Glutamatergic neuron (in vitro differentiated cells): ENCODE measurements around the gene LAMB1. TPM values are rescaled to one million over a fixed set of nuclear protein-coding genes. Genes with fewer than 3 reads are reported as not detected.

ENCODE experiments used
- DNase-seq: peaks from one replicate; pipeline ENCODE4 v3.0.0; 2022
- H3K27ac Mint-ChIP-seq: one replicate; pipeline ENCODE4 v1.8.0; 2020; ENCODE audit warnings: mild to moderate bottlenecking, mixed read lengths, inconsistent platforms; ENCODE audit not compliant: unreplicated experiment
- H3K27me3 Mint-ChIP-seq: one replicate; pipeline ENCODE4 v1.8.0; 2020; ENCODE audit warnings: mild to moderate bottlenecking, moderate library complexity, mixed read lengths, inconsistent platforms; ENCODE audit not compliant: unreplicated experiment
- H3K36me3 Mint-ChIP-seq: one replicate; pipeline ENCODE4 v1.8.0; 2020; ENCODE audit warnings: mild to moderate bottlenecking, mixed read lengths, inconsistent platforms; ENCODE audit not compliant: unreplicated experiment
- H3K4me1 Mint-ChIP-seq: one replicate; pipeline ENCODE4 v1.8.0; 2020; ENCODE audit warnings: mild to moderate bottlenecking, low read depth, mixed read lengths, inconsistent platforms; ENCODE audit not compliant: unreplicated experiment
- H3K4me3 Mint-ChIP-seq: one replicate; pipeline ENCODE4 v1.8.0; 2020; ENCODE audit warnings: mild to moderate bottlenecking, mixed read lengths, inconsistent platforms; ENCODE audit not compliant: unreplicated experiment
- H3K9me3 Mint-ChIP-seq: one replicate; pipeline ENCODE4 v1.8.0; 2020; ENCODE audit warnings: mild to moderate bottlenecking, moderate library complexity, mixed read lengths, inconsistent platforms; ENCODE audit not compliant: unreplicated experiment
- total RNA-seq: library from RNA; stranded (reverse); fragmentation: NEBNext Ultra II Directional; extraction: Animal tissue kit (Norgen Biotek cat#: 25700); gene quantifications from one replicate; pipeline ENCODE4 v1.2.1, GENCODE V29; 2021; ENCODE audit not compliant: unreplicated experiment
- TF ChIP-seq, protein P1 (sequence below): fragments of 200-600 bp; sonication (generic); IDR thresholded peaks from one replicate; pipeline ENCODE4 v1.5.0; 2021; ENCODE audit not compliant: partially characterized antibody, unreplicated experiment

LAMB1 gene
- total RNA-seq, 1 donor from 2014 or later: 326 TPM

DNA sequence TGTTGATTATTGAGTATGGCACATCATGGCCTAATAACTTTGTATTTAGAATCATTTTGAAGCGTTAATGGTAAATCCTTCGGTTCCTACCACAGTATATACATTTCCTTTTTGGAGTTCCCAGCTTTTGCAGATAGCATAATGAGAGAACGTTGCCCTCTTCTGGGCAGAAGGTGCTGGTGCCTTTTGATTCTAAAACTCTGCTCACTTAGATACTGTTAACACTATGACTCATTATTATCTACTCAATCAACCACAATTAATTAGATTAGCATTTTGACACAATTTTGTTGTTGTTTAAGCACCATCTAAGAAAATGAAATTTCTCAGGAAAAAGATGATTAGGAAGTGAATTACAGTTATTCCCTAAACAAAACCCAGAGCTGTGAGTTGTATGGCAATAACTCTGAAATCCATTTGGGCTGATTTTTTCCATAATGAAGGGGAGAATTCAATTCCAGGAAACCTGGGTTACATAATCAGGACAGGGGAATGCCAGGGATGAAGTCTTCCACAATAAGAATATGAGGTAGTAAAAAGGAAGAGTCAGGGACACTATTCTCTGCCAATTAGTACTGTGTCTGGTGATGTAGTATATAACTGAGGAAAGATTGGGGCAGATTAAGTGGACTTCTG, 123.4 kb downstream of the LAMB1 start:
- peak; percentile 40 for DNase-seq
- TF ChIP-seq, protein P1, sequence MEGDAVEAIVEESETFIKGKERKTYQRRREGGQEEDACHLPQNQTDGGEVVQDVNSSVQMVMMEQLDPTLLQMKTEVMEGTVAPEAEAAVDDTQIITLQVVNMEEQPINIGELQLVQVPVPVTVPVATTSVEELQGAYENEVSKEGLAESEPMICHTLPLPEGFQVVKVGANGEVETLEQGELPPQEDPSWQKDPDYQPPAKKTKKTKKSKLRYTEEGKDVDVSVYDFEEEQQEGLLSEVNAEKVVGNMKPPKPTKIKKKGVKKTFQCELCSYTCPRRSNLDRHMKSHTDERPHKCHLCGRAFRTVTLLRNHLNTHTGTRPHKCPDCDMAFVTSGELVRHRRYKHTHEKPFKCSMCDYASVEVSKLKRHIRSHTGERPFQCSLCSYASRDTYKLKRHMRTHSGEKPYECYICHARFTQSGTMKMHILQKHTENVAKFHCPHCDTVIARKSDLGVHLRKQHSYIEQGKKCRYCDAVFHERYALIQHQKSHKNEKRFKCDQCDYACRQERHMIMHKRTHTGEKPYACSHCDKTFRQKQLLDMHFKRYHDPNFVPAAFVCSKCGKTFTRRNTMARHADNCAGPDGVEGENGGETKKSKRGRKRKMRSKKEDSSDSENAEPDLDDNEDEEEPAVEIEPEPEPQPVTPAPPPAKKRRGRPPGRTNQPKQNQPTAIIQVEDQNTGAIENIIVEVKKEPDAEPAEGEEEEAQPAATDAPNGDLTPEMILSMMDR: peak; percentile 73
- Mint-ChIP-seq H3K27ac (no peak overlapping the region), H3K4me1 (no peaks in the 10 kb centered on the region), H3K4me3 (no peak overlapping the region), H3K9me3 (no peaks in the 10 kb centered on the region), H3K27me3 (no peaks in the 10 kb centered on the region), H3K36me3 (no peaks in the 10 kb centered on the region)

DNA sequence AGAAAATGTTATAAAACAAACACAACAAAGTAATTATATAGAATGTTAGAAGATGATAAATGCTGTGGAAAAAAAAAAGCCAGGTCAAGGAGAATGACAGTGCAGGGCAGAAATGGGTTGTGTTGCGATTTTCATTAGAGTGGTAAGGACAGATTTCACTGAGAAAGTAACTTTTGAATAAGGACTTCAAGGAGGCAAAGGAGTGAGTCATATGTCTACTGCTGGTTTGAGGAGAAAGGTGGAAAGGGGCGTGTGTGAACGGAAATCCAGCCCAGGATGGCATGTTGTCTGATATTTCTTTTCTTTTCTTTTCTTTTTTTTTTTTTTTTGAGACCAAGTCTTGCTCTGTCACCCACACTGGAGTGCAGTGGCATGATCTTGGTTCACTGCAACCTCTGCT, 124.3 kb downstream of the LAMB1 start:
- Mint-ChIP-seq H3K27ac (no peak overlapping the region), H3K36me3 (no peaks in the 10 kb centered on the region), H3K4me1 (no peaks in the 10 kb centered on the region), H3K27me3 (no peaks in the 10 kb centered on the region), H3K4me3 (no peak overlapping the region), H3K9me3 (no peaks in the 10 kb centered on the region)
- TF ChIP-seq, protein P1: no peak
- no peak for DNase-seq

DNA sequence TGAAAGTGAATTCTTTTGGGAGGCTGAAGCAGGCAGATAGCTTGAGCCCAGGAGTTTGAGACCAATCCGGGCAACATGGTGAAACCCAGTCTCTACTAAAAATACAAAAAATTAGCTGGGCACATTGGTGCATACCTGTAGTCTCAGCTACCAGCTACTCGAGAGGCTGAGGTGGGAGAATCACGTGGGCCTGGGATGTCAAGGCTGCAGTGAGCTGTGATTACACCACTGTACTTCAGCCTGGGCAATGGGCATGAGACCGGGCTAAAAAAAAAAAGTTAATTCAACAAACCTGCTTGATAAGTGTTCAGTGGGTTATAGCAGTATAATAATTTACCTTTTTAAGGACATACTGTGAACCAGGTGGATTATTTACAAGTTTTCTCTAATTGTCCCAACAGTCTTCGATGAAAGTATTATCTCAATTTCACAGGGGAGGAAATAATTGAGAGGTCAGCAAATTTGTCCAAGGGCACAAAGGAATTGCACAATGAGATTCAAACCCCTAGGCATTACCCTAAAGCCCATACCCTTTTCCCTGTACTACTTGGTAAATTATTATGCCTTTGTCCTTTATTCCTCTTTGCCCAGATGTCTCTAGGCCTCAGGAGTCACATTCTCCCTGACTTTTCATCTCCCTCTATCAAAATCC, 125.1 kb downstream of the LAMB1 start:
- Mint-ChIP-seq H3K9me3 (no peaks in the 10 kb centered on the region), H3K4me1 (no peaks in the 10 kb centered on the region), H3K36me3 (no peaks in the 10 kb centered on the region), H3K27me3 (no peaks in the 10 kb centered on the region), H3K27ac (no peak overlapping the region), H3K4me3 (no peak overlapping the region)
- DNase-seq: no peak
- TF ChIP-seq, protein P1: no peak

DNA sequence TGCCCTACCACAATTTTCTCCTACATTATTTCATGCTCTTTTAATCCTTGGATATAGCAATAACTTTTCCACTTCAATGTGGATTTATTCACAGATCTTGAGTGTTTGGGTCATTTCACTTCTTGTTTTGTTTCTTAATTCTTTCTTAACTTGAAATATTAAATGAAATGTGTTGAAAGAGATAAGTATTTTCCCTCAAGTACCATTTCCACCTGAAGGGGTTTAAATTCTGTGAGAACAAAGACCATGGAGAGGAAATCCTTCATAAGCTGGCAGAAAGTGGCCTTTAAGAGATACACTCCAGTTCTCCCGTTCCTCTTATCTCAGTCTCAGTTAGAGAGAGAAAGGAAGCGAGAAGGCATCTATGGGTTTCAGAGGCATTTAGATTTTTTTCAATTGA, 126.0 kb downstream of the LAMB1 start:
- H3K4me3 Mint-ChIP-seq: no peak overlapping the region
- no peak for DNase-seq
- no peaks in the 10 kb centered on the region for H3K4me1 Mint-ChIP-seq
- no peaks in the 10 kb centered on the region for H3K27me3 Mint-ChIP-seq
- no peaks in the 10 kb centered on the region for H3K9me3 Mint-ChIP-seq
- H3K27ac Mint-ChIP-seq: no peak overlapping the region
- TF ChIP-seq, protein P1: no peak
- no peaks in the 10 kb centered on the region for H3K36me3 Mint-ChIP-seq

DNA sequence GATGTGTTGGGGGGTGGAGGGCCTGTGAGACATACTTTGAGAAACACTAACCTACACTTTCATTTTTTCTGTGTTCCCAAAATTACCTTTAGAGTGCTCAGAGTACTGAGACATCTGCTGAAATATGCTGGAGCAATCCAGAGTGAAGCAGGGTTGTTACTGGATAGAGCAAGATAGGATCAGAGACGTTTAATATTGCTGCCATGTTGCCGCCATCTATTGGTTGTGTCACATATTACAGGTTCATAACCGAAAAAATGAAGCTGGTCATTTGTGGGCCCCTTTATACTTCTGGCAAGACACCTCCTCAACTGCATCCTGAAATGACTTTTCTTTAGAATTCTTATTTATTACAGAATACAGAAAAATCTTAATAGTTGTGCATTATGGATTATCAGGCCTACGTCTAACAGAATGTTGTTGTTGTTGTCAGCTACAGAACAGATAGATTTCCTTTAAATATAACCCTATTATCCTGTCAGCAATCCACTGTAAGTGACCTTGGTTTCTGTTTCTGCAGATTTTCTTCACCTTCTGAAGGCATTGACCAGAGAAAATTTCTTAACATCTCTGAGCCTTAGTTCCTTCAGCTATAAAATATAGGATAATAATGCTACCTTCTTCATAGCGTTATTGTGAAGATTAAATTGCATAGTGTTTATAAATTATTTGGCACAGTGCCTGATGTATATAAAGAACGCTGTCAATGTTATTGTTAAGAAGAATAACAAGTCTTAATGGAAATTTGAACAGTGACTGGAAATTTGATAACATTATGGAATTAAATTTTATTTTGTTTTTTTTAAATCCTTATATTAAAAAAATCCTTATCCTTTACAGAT, 128.1 kb downstream of the LAMB1 start:
- Mint-ChIP-seq H3K9me3 (no peaks in the 10 kb centered on the region), H3K27ac (no peak overlapping the region), H3K4me1 (no peaks in the 10 kb centered on the region), H3K36me3 (no peaks in the 10 kb centered on the region), H3K27me3 (no peaks in the 10 kb centered on the region), H3K4me3 (no peak overlapping the region)
- TF ChIP-seq, protein P1: peak; percentile 79
- no peak for DNase-seq
